HepG2 (cell line): Measurements from ENCODE around the gene MSRB3. TPM values are rescaled to one million over a fixed set of nuclear protein-coding genes. Genes with fewer than 3 reads are reported as not detected.
A peak's percentile ranks its signal among the peaks of the same experiment; 100 is the strongest.

Source experiments
- ATAC-seq: fragments of 200-7000 bp; cut with Tn5 transposase; 3 replicates; pipeline ENCODE4 v1.9.1; 2020; ENCODE audit warnings: mild to moderate bottlenecking, moderate library complexity
- BruUV-seq: library from RNA; stranded (reverse); fragments of 400-500 nt; replicated peaks from 2 replicates; lab custom pipeline; 2021; lab: Mats Ljungman, UMichigan
- CTCF ChIA-PET: fragments of 300-600 bp; formaldehyde crosslinking; extraction: SDS; loops from one replicate; lab custom pipeline; 2021; ENCODE audit warnings: low total read pairs, inconsistent platforms, low intra/inter-chr PET ratio; lab: Yijun Ruan, JAX
- POLR2A ChIA-PET: fragments of 350-600 bp; sonication (Branson Sonifier 250); formaldehyde crosslinking; loops from one replicate; lab custom pipeline; 2020; ENCODE audit warnings: antibody characterized with exemption, inconsistent platforms; lab: Yijun Ruan, JAX
- DNase-seq: peaks from one replicate; pipeline ENCODE4 v3.0.0-alpha.2; 2015; ENCODE audit warnings: low spot score
- FAIRE-seq: peaks from 3 replicates; lab custom pipeline; 2011; peaks lifted over from hg19 to GRCh38; lab: Jason Lieb, UNC
- H2AFZ ChIP-seq: one replicate; pipeline ENCODE4 v1.6.1; 2011; ENCODE audit warnings: low read length, inconsistent platforms
- H3K27ac ChIP-seq: fragments of 300-600 bp; 3 replicates; pipeline ENCODE4 v1.8.0; 2011; ENCODE audit warnings: mixed run types, mild to moderate bottlenecking, mixed read lengths, low read length, inconsistent platforms; ENCODE audit not compliant: insufficient read depth; ENCODE audit errors: extremely low read length
- H3K27me3 ChIP-seq, 2 experiments: fragments of 200-600 bp in 1 of 2; 2 replicates in 1 of 2; 3 replicates in 1 of 2; pipeline versions ENCODE4 v1.6.0 to v1.8.0; 2011; ENCODE audit warnings: low read length in 2 of 2, mild to moderate bottlenecking in 2 of 2, moderate library complexity in 2 of 2, inconsistent platforms in 1 of 2; ENCODE audit not compliant: insufficient read depth in 2 of 2, control insufficient read depth in 1 of 2
- H3K36me3 ChIP-seq, 2 experiments: fragments of 200-600 bp in 1 of 2; replicated peaks in 1 of 2; 2 replicates in 1 of 2; 3 replicates in 1 of 2; pipeline versions ENCODE4 v1.5.1 to v1.8.0; 2011; ENCODE audit warnings: low read length in 2 of 2, inconsistent platforms in 1 of 2; ENCODE audit not compliant: insufficient read depth in 2 of 2, control insufficient read depth in 1 of 2
- H3K4me1 ChIP-seq: 2 replicates; pipeline ENCODE4 v1.5.1; 2012; ENCODE audit warnings: low read length, inconsistent platforms; ENCODE audit not compliant: insufficient read depth
- H3K4me2 ChIP-seq: 2 replicates; pipeline ENCODE4 v1.6.0; 2011; ENCODE audit warnings: low read depth, low read length, inconsistent platforms
- H3K4me3 ChIP-seq, 3 experiments: fragments of 200-600 bp in 1 of 3; sonication (generic), shearing (Covaris generic) in 1 of 3; replicated peaks in 1 of 3; 2 replicates each; pipeline ENCODE4 v1.5.1; 2011 to 2016; ENCODE audit warnings: low read length in 3 of 3, inconsistent platforms in 2 of 3, low read depth in 2 of 3, mild to moderate bottlenecking in 2 of 3, control low read depth in 1 of 3, mixed read lengths in 1 of 3; ENCODE audit not compliant: insufficient read depth in 1 of 3
- H3K79me2 ChIP-seq: one replicate; pipeline ENCODE4 v1.6.1; 2011; ENCODE audit warnings: low read length, inconsistent platforms; ENCODE audit not compliant: insufficient read depth
- H3K9ac ChIP-seq: 2 replicates; pipeline ENCODE4 v1.6.0; 2011; ENCODE audit warnings: mild to moderate bottlenecking, low read depth, low read length, inconsistent platforms; ENCODE audit not compliant: insufficient read depth
- H3K9me3 ChIP-seq: 2 replicates; pipeline ENCODE4 v1.5.1; 2012; ENCODE audit warnings: mild to moderate bottlenecking, low read length
- H4K20me1 ChIP-seq: 2 replicates; pipeline ENCODE4 v1.6.0; 2011; ENCODE audit warnings: inconsistent platforms, mild to moderate bottlenecking, low read length, moderate library complexity; ENCODE audit not compliant: insufficient read depth
- GFI1 ChIP-seq: sonication (generic); formaldehyde crosslinking; IDR thresholded peaks from 2 replicates; pipeline ENCODE4 v1.5.0; 2020; ENCODE audit warnings: missing genetic modification reagents, mild to moderate bottlenecking, borderline replicate concordance
- HNF4A ChIP-seq: sonication (generic); formaldehyde crosslinking; IDR thresholded peaks from 2 replicates; pipeline ENCODE4 v1.4.0; 2020; ENCODE audit warnings: missing genetic modification reagents
- NPAS2 ChIP-seq: sonication (generic); formaldehyde crosslinking; IDR thresholded peaks from 2 replicates; pipeline ENCODE4 v1.8.0; 2022; ENCODE audit warnings: mild to moderate bottlenecking, missing genetic modification reagents, borderline replicate concordance
- ZNF619 ChIP-seq: sonication (generic); formaldehyde crosslinking; IDR thresholded peaks from 2 replicates; pipeline ENCODE4 v1.4.0; 2020; ENCODE audit warnings: mild to moderate bottlenecking, missing genetic modification reagents
- WGBS: methylation state at CpG from one replicate; pipeline ENCODE4 v1.1.6; 2017; ENCODE audit warnings: low lambda C conversion rate; 5-methylcytosine and 5-hydroxymethylcytosine counted together
- in situ Hi-C: cut with HindIII; loops from 2 replicates; pipeline ENCODE4 v1.10.0; 2017; ENCODE audit warnings: low pct_unique_long_range_greater_than_20kb; ENCODE audit not compliant: extremely low pct_ligation_motif_present
- intact Hi-C: fragments of 100-400 bp; cut with micrococcal nuclease; formaldehyde crosslinking; loops from one replicate; pipeline ENCODE4 v1.10.0; 2022; ENCODE audit not compliant: unreplicated experiment
- polyA plus RNA-seq, 8 experiments: library from polyadenylated mRNA; depleted of rRNA in 3 of 8; stranded (reverse) in 7 of 8; unstranded in 1 of 8; fragments of >200 nt; fragmentation: Illumina TruSeq in 4 of 8; extraction: Trizol in 4 of 8; gene quantifications; 2 replicates each; pipeline versions ENCODE4 v1.2.1 to v1.2.3, GENCODE V29; 2011 to 2016; ENCODE audit warnings: low read depth in 4 of 8, missing spikeins in 1 of 8, mixed read lengths in 1 of 8; ENCODE audit not compliant: insufficient read depth in 1 of 8
- total RNA-seq, 5 experiments: library from RNA; depleted of rRNA; stranded (reverse); fragments of >200 nt; fragmentation: Illumina TruSeq; extraction: Trizol; gene quantifications; 2 replicates each; pipeline ENCODE4 v1.2.3, GENCODE V29; 2016; ENCODE audit warnings: low read depth in 1 of 5
- TF ChIP-seq, protein P1 (sequence below): sonication (generic); formaldehyde crosslinking; IDR thresholded peaks from 2 replicates; pipeline ENCODE4 v1.8.0; 2022; ENCODE audit warnings: mild to moderate bottlenecking, missing genetic modification reagents, moderate library complexity
- TF ChIP-seq, protein P2 (sequence below): sonication (generic); formaldehyde crosslinking; IDR thresholded peaks from 2 replicates; pipeline ENCODE4 v1.9.0; 2021; ENCODE audit warnings: missing genetic modification reagents, mild to moderate bottlenecking, borderline replicate concordance
- TF ChIP-seq, protein P3 (sequence below): sonication (generic); formaldehyde crosslinking; IDR thresholded peaks from 2 replicates; pipeline ENCODE4 v1.5.1; 2020; ENCODE audit warnings: missing genetic modification reagents, mild to moderate bottlenecking, borderline replicate concordance

Gene MSRB3
- total and polyA plus RNA-seq, 2 of the 13 experiments (the other 11 are each of a cell fraction or from before 2014, with no cell fraction given) = 1.5 to 1.9 TPM

DNA sequence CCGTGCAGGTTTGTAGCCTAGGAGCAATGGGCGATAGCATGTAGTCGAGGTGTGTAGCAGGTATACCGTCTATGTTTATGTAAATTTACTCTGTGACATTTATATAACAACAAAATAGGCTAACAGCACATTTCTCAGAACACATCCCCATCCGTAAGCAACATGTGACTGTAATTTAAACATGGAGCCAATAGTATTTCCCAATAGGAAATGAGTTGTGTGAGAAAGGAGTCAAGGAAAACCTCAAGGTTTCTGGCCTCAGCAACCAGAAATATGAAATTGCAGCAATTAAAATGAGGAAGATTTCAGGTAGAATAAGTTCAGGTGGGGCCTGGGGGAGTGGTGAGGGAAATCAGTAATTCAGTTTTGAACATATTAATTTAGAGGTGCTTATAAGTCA is 136.0 kb downstream of the MSRB3 start:
- no peak for TF ChIP-seq GFI1 (CRISPR knock-in tag)
- TF ChIP-seq, protein P1, sequence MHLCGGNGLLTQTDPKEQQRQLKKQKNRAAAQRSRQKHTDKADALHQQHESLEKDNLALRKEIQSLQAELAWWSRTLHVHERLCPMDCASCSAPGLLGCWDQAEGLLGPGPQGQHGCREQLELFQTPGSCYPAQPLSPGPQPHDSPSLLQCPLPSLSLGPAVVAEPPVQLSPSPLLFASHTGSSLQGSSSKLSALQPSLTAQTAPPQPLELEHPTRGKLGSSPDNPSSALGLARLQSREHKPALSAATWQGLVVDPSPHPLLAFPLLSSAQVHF (CRISPR knock-in tag) = no peak
- TF ChIP-seq ZNF619 (CRISPR knock-in tag) = no peak
- TF ChIP-seq, protein P2, sequence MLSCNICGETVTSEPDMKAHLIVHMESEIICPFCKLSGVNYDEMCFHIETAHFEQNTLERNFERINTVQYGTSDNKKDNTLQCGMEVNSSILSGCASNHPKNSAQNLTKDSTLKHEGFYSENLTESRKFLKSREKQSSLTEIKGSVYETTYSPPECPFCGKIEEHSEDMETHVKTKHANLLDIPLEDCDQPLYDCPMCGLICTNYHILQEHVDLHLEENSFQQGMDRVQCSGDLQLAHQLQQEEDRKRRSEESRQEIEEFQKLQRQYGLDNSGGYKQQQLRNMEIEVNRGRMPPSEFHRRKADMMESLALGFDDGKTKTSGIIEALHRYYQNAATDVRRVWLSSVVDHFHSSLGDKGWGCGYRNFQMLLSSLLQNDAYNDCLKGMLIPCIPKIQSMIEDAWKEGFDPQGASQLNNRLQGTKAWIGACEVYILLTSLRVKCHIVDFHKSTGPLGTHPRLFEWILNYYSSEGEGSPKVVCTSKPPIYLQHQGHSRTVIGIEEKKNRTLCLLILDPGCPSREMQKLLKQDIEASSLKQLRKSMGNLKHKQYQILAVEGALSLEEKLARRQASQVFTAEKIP (CRISPR knock-in tag) = no peak
- TF ChIP-seq, all 625 proteins: peak for 0
- FAIRE-seq = no peak
- Histone ChIP-seq H3K36me3 (no peaks in the 10 kb centered on the region), H3K27me3 (no peaks in the 10 kb centered on the region), H3K4me1 (peaks cover 8% of the 10 kb centered on the region; the same call in 1 of the 2 replicates), H3K9me3 (no peaks in the 10 kb centered on the region), H3K4me3 (no peak overlapping the region), H4K20me1 (no peaks in the 10 kb centered on the region), H3K79me2 (no peaks in the 10 kb centered on the region), H3K4me2 (no peak overlapping the region), H3K9ac (no peak overlapping the region), H3K27ac (no peak overlapping the region), H2AFZ (no peak overlapping the region)
- BruUV-seq = no TSS peak
- ATAC-seq = no peak
- no peak for DNase-seq
- in situ Hi-C loops = no loop called here
- POLR2A ChIA-PET = no interaction called here
- 74% methylated on average over 5 of the region's 5 CpGs for WGBS
- intact Hi-C loops = no loop called here
- CTCF ChIA-PET = no interaction called here

DNA sequence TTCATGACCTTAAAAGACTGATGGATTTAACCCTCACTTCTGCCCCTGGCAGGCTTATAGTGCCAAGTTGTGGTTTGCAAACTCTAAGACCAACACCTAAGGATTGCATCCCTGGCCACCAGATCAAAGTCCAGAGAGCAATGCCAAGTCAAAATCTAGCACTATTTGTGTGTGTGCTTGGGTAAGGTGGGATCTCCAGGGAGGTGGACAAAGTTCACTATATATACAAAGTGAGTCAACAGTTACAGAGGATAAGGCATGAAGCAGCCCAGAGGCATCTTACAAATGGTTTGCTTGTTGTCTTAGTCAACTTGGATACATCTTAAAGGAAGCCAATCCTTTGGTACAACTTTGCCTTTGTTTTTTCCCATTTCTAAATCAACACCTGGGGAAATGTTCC is 137.3 kb downstream of the MSRB3 start:
- FAIRE-seq (no peak), ATAC-seq (peak; percentile 46; the same call in 2 of the 3 replicates), DNase-seq (peak; percentile 27)
- H4K20me1 ChIP-seq = no peaks in the 10 kb centered on the region
- in situ Hi-C loops (no loop called here), intact Hi-C loops (no loop called here)
- TF ChIP-seq, protein P3, sequence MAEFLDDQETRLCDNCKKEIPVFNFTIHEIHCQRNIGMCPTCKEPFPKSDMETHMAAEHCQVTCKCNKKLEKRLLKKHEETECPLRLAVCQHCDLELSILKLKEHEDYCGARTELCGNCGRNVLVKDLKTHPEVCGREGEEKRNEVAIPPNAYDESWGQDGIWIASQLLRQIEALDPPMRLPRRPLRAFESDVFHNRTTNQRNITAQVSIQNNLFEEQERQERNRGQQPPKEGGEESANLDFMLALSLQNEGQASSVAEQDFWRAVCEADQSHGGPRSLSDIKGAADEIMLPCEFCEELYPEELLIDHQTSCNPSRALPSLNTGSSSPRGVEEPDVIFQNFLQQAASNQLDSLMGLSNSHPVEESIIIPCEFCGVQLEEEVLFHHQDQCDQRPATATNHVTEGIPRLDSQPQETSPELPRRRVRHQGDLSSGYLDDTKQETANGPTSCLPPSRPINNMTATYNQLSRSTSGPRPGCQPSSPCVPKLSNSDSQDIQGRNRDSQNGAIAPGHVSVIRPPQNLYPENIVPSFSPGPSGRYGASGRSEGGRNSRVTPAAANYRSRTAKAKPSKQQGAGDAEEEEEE = no peak
- TF ChIP-seq NPAS2 (CRISPR knock-in tag) (no peak), HNF4A (CRISPR knock-in tag) (peak; percentile 76)
- H3K79me2 ChIP-seq = no peaks in the 10 kb centered on the region
- no peak overlapping the region for H2AFZ ChIP-seq
- BruUV-seq = no TSS peak
- H3K4me1 ChIP-seq = peaks cover 8% of the 10 kb centered on the region; the same call in 1 of the 2 replicates
- POLR2A ChIA-PET = no interaction called here
- no peak overlapping the region for H3K27ac ChIP-seq
- H3K4me2 ChIP-seq = no peak overlapping the region
- CTCF ChIA-PET = no interaction called here
- H3K27me3 ChIP-seq = no peaks in the 10 kb centered on the region
- H3K9me3 ChIP-seq = peaks cover 4% of the 10 kb centered on the region; the same call in 1 of the 2 replicates
- no peak overlapping the region for H3K9ac ChIP-seq
- H3K4me3 ChIP-seq = no peak overlapping the region
- no peaks in the 10 kb centered on the region for H3K36me3 ChIP-seq
